Measurements from ENCODE around the gene BBX.

BBX gene

DNA sequence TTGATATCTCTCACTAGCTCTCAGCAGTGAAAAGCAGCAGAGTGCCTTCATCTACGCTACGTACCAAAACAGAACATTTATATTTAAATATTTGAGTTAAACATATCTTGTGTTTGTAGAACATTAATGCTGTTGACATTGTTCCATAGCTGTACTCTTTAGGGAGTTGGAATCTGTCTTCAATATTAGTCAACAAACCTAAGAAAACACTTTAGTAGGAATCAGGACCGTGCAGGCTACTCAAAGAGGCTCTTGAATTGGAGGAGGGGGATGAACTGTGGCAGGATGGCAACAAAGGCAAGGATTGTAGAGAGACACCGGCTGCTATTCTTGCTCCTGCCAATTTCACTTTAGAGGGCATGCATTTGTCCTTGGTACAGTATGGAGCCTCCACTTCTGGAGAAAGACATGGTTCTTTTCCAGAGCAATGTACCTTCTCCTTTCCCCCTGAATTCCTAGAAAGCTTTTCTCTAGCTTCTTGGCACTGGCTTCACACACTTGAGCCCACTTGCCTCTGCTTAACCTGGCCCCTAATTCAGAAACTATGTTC, 302.1 kb downstream of the BBX start:
- Histone ChIP-seq H4K5ac (ENCODE audit: low read length) (no peak overlapping the region), H3K79me1 (ENCODE audit: low read length) (no peaks in the 10 kb centered on the region), H4K8ac (ENCODE audit: low read depth, low read length) (no peak overlapping the region), H3K18ac (ENCODE audit: low read length) (no peak overlapping the region), H3K79me2 (ENCODE audit: control insufficient read depth, insufficient read depth, low read length) (no peaks in the 10 kb centered on the region), H3K23ac (ENCODE audit: low read length) (no peak overlapping the region), H2BK15ac (replicated peaks; ENCODE audit: low read depth) (no peak overlapping the region), H3K9ac (ENCODE audit: low read length) (no peak overlapping the region), H3K56ac (ENCODE audit: low read length) (no peak overlapping the region), H3K36me3 (ENCODE audit: control insufficient read depth, insufficient read depth, low read length) (no peaks in the 10 kb centered on the region), H2AK5ac (ENCODE audit: low read length) (no peak overlapping the region), H3K4me2 (ENCODE audit: low read length) (no peak overlapping the region), H2BK120ac (ENCODE audit: low read depth, low read length) (no peak overlapping the region), H3K4me1 (ENCODE audit: control insufficient read depth, low read depth, low read length) (no peaks in the 10 kb centered on the region), H3K4me3 (ENCODE audit: low read length) (no peak overlapping the region), H2BK5ac (ENCODE audit: low read length) (no peak overlapping the region), H3K27ac (ENCODE audit: low read depth, low read length) (no peak overlapping the region), H3K27me3 (ENCODE audit: insufficient read depth, low read length, poor library complexity) (no peaks in the 10 kb centered on the region), H3K4ac (ENCODE audit: low read depth, low read length) (no peak overlapping the region)
- no CpG with 5 or more reads among the region's 4 CpGs for WGBS (ENCODE audit: extremely low coverage, insufficient coverage, low lambda C conversion rate)
- no peak for DNase-seq

DNA sequence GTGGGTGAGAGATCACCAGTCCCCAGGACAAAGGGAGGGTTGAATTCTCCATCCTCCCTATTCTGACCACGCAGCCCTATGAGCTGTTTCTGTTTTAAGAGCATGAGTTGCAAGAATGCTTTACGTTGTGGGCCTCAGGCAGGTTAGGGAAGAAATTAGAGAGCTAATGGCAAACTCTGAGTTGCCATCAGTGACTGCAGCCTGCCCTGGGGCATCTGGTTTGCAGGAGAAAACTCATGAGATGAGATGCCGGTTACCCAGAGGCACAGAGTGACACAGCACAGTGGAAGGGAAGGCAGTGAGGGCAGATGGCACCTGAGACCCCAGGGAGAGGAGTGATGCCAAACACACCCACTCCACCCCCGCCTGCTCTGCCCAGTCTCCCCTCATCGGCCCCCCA, 302.8 kb downstream of the BBX start:
- no peaks in the 10 kb centered on the region for H3K4me1 ChIP-seq (ENCODE audit: control insufficient read depth, low read depth, low read length)
- no peak overlapping the region for H4K8ac ChIP-seq (ENCODE audit: low read depth, low read length)
- H3K4me3 ChIP-seq (ENCODE audit: low read length), result no peak overlapping the region
- no peak for DNase-seq
- no peak overlapping the region for H3K23ac ChIP-seq (ENCODE audit: low read length)
- H3K56ac ChIP-seq (ENCODE audit: low read length), result no peak overlapping the region
- no CpG with 5 or more reads among the region's 5 CpGs for WGBS (ENCODE audit: extremely low coverage, insufficient coverage, low lambda C conversion rate)
- H3K79me1 ChIP-seq (ENCODE audit: low read length), result no peaks in the 10 kb centered on the region
- H2AK5ac ChIP-seq (ENCODE audit: low read length), result no peak overlapping the region
- H2BK5ac ChIP-seq (ENCODE audit: low read length), result no peak overlapping the region
- H3K18ac ChIP-seq (ENCODE audit: low read length), result no peak overlapping the region
- no peak overlapping the region for H2BK15ac ChIP-seq (replicated peaks; ENCODE audit: low read depth)
- no peak overlapping the region for H3K27ac ChIP-seq (ENCODE audit: low read depth, low read length)
- H3K36me3 ChIP-seq (ENCODE audit: control insufficient read depth, insufficient read depth, low read length), result no peaks in the 10 kb centered on the region
- no peaks in the 10 kb centered on the region for H3K27me3 ChIP-seq (ENCODE audit: insufficient read depth, low read length, poor library complexity)
- no peak overlapping the region for H4K5ac ChIP-seq (ENCODE audit: low read length)
- no peaks in the 10 kb centered on the region for H3K79me2 ChIP-seq (ENCODE audit: control insufficient read depth, insufficient read depth, low read length)
- no peak overlapping the region for H3K4ac ChIP-seq (ENCODE audit: low read depth, low read length)
- no peak overlapping the region for H2BK120ac ChIP-seq (ENCODE audit: low read depth, low read length)
- H3K4me2 ChIP-seq (ENCODE audit: low read length), result no peak overlapping the region
- H3K9ac ChIP-seq (ENCODE audit: low read length), result no peak overlapping the region

DNA sequence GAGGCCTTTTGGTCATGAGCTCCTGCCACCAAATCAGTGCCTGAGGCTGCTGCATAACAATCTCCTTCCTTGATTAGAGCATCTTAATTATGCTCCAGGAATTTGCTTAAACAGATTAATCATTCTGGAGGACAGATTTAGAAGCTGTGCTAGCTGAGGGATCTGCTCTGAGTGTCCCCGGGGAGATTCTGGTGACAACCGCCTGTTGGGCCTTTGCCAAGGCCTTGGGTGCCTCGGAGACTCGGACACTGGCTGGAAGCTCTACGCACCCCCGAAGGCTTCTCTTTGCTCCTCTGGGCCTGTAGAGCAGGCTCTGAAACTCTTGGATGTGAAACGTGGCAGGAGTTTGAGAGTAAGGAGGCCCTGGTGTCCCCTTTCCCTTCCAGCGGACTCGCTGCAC, 304.0 kb downstream of the BBX start:
- Histone ChIP-seq H3K36me3 (ENCODE audit: control insufficient read depth, insufficient read depth, low read length) (no peaks in the 10 kb centered on the region), H3K18ac (ENCODE audit: low read length) (no peak overlapping the region), H3K4me2 (ENCODE audit: low read length) (no peak overlapping the region), H3K4me1 (ENCODE audit: control insufficient read depth, low read depth, low read length) (no peaks in the 10 kb centered on the region), H2BK5ac (ENCODE audit: low read length) (no peak overlapping the region), H3K4ac (ENCODE audit: low read depth, low read length) (no peak overlapping the region), H3K4me3 (ENCODE audit: low read length) (no peak overlapping the region), H2AK5ac (ENCODE audit: low read length) (no peak overlapping the region), H3K56ac (ENCODE audit: low read length) (no peak overlapping the region), H3K27me3 (ENCODE audit: insufficient read depth, low read length, poor library complexity) (no peaks in the 10 kb centered on the region), H3K27ac (ENCODE audit: low read depth, low read length) (no peak overlapping the region), H3K79me2 (ENCODE audit: control insufficient read depth, insufficient read depth, low read length) (no peaks in the 10 kb centered on the region), H4K5ac (ENCODE audit: low read length) (no peak overlapping the region), H3K23ac (ENCODE audit: low read length) (no peak overlapping the region), H2BK15ac (replicated peaks; ENCODE audit: low read depth) (no peak overlapping the region), H4K8ac (ENCODE audit: low read depth, low read length) (no peak overlapping the region), H3K9ac (ENCODE audit: low read length) (no peak overlapping the region), H2BK120ac (ENCODE audit: low read depth, low read length) (no peak overlapping the region), H3K79me1 (ENCODE audit: low read length) (no peaks in the 10 kb centered on the region)
- WGBS (ENCODE audit: extremely low coverage, insufficient coverage, low lambda C conversion rate), result no CpG with 5 or more reads among the region's 9 CpGs
- DNase-seq, result no peak

DNA sequence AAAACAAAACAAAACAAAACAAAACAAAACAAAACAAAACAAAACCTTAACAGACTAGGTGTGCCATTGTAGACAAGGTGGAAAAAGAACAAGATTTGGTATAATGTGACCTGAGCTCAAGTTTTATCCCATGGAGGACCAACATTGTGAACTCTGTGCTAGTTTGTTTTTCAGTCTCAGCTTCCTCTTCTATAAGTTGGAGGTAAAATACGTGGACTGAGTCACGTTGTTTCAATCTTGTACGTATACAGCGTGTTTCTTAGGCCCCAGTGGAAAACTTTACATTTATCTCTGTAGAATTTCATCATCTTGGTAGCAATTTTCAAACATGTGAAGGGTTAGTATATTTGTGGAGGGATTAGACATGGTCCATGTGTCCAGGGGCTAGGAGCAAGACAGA, 306.4 kb downstream of the BBX start:
- Histone ChIP-seq H4K5ac (ENCODE audit: low read length) (no peak overlapping the region), H3K23ac (ENCODE audit: low read length) (no peak overlapping the region)
- WGBS (ENCODE audit: extremely low coverage, insufficient coverage, low lambda C conversion rate), result no CpG with 5 or more reads among the region's 4 CpGs

DNA sequence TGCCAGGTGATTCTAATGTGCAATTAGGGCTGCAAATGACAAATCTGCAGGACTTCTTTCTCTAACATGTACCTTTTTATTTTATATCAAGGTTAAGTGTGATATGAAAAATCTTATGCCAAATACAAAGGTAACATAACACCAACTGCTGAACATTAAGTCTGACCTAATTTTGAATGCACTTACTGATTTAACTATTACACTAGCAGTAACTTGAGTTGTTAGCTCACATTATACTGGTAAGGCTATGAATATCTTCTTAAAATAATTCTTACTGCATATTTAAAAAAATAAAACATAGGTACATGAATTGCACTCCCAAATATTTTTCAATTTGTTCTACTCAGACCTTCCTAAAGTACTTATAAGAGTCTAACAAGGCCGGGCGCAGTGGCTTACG, 308.8 kb downstream of the BBX start:
- no peak for DNase-seq
- Histone ChIP-seq H3K36me3 (ENCODE audit: control insufficient read depth, insufficient read depth, low read length) (no peaks in the 10 kb centered on the region), H3K4me2 (ENCODE audit: low read length) (no peak overlapping the region), H2BK15ac (replicated peaks; ENCODE audit: low read depth) (no peak overlapping the region), H4K8ac (ENCODE audit: low read depth, low read length) (no peak overlapping the region), H2AK5ac (ENCODE audit: low read length) (no peak overlapping the region), H3K9ac (ENCODE audit: low read length) (no peak overlapping the region), H4K5ac (ENCODE audit: low read length) (no peak overlapping the region), H3K18ac (ENCODE audit: low read length) (no peak overlapping the region), H2BK5ac (ENCODE audit: low read length) (no peak overlapping the region), H3K4me1 (ENCODE audit: control insufficient read depth, low read depth, low read length) (no peaks in the 10 kb centered on the region), H3K56ac (ENCODE audit: low read length) (no peak overlapping the region), H2BK120ac (ENCODE audit: low read depth, low read length) (no peak overlapping the region), H3K23ac (ENCODE audit: low read length) (no peak overlapping the region), H3K4me3 (ENCODE audit: low read length) (no peak overlapping the region), H3K4ac (ENCODE audit: low read depth, low read length) (no peak overlapping the region), H3K27ac (ENCODE audit: low read depth, low read length) (no peak overlapping the region), H3K79me2 (ENCODE audit: control insufficient read depth, insufficient read depth, low read length) (no peaks in the 10 kb centered on the region), H3K27me3 (ENCODE audit: insufficient read depth, low read length, poor library complexity) (no peaks in the 10 kb centered on the region), H3K79me1 (ENCODE audit: low read length) (no peaks in the 10 kb centered on the region)
- no CpG with 5 or more reads among the region's 3 CpGs for WGBS (ENCODE audit: extremely low coverage, insufficient coverage, low lambda C conversion rate)

More for the DNA sequence above, 306.4 kb downstream of the BBX start:
- Histone ChIP-seq H3K4me2 (ENCODE audit: low read length) (no peak overlapping the region), H3K27me3 (ENCODE audit: insufficient read depth, low read length, poor library complexity) (no peaks in the 10 kb centered on the region), H2AK5ac (ENCODE audit: low read length) (no peak overlapping the region), H2BK15ac (replicated peaks; ENCODE audit: low read depth) (no peak overlapping the region), H3K4ac (ENCODE audit: low read depth, low read length) (no peak overlapping the region), H2BK120ac (ENCODE audit: low read depth, low read length) (no peak overlapping the region), H3K36me3 (ENCODE audit: control insufficient read depth, insufficient read depth, low read length) (no peaks in the 10 kb centered on the region), H2BK5ac (ENCODE audit: low read length) (no peak overlapping the region), H3K18ac (ENCODE audit: low read length) (no peak overlapping the region), H3K4me1 (ENCODE audit: control insufficient read depth, low read depth, low read length) (no peaks in the 10 kb centered on the region), H3K27ac (ENCODE audit: low read depth, low read length) (no peak overlapping the region), H4K8ac (ENCODE audit: low read depth, low read length) (no peak overlapping the region), H3K9ac (ENCODE audit: low read length) (no peak overlapping the region), H3K4me3 (ENCODE audit: low read length) (no peak overlapping the region), H3K79me1 (ENCODE audit: low read length) (no peaks in the 10 kb centered on the region), H3K79me2 (ENCODE audit: control insufficient read depth, insufficient read depth, low read length) (no peaks in the 10 kb centered on the region), H3K56ac (ENCODE audit: low read length) (no peak overlapping the region)
- no peak for DNase-seq

DNA sequence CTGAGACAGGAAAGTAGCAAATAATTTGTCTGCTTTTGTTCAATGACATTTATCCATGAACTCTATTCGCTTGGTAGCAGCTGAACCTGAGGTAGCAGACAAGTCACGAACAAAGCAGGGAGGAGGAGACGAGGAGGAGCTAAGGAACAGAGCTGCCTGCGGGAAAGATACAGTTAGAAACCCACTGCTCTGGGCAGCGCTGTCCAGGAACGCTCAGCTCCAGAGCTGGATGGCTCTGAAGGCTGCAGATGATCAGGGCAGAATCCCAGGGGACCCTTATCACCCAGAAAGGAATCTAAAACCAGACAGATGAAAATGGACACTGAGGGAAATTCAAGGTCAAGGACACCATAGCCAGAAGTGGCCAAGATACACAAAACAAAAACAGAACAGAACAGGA, 310.3 kb downstream of the BBX start:
- Histone ChIP-seq H3K79me1 (ENCODE audit: low read length) (no peaks in the 10 kb centered on the region), H3K36me3 (ENCODE audit: control insufficient read depth, insufficient read depth, low read length) (no peaks in the 10 kb centered on the region), H3K27me3 (ENCODE audit: insufficient read depth, low read length, poor library complexity) (no peaks in the 10 kb centered on the region), H3K56ac (ENCODE audit: low read length) (no peak overlapping the region), H2BK15ac (replicated peaks; ENCODE audit: low read depth) (no peak overlapping the region), H3K4me3 (ENCODE audit: low read length) (no peak overlapping the region), H3K18ac (ENCODE audit: low read length) (no peak overlapping the region), H3K4me1 (ENCODE audit: control insufficient read depth, low read depth, low read length) (no peaks in the 10 kb centered on the region), H3K9ac (ENCODE audit: low read length) (no peak overlapping the region), H2BK120ac (ENCODE audit: low read depth, low read length) (no peak overlapping the region), H2BK5ac (ENCODE audit: low read length) (no peak overlapping the region), H4K5ac (ENCODE audit: low read length) (no peak overlapping the region), H4K8ac (ENCODE audit: low read depth, low read length) (no peak overlapping the region), H3K27ac (ENCODE audit: low read depth, low read length) (no peak overlapping the region), H2AK5ac (ENCODE audit: low read length) (no peak overlapping the region), H3K79me2 (ENCODE audit: control insufficient read depth, insufficient read depth, low read length) (no peaks in the 10 kb centered on the region), H3K23ac (ENCODE audit: low read length) (no peak overlapping the region), H3K4me2 (ENCODE audit: low read length) (no peak overlapping the region), H3K4ac (ENCODE audit: low read depth, low read length) (no peak overlapping the region)
- no CpG with 5 or more reads among the region's 6 CpGs for WGBS (ENCODE audit: extremely low coverage, insufficient coverage, low lambda C conversion rate)
- no peak for DNase-seq
